SU-DHL-6 (cell line): ENCODE data around the gene DRC1.

Experiments used
- EZH2phosphoT487 ChIP-seq: fragments of 200-600 bp; sonication (generic), shearing (Covaris generic); conservative IDR thresholded peaks from 2 replicates; pipeline ENCODE4 v1.6.1; 2018; ENCODE audit warnings: mild to moderate bottlenecking, antibody characterized with exemption, low read length, moderate library complexity, mixed read lengths
- TF ChIP-seq, protein P1 (sequence below): fragments of 200-600 bp; sonication (generic); IDR thresholded peaks from one replicate; pipeline ENCODE4 v1.5.1; 2017; ENCODE audit warnings: antibody characterized with exemption, mild to moderate bottlenecking, low read length, moderate library complexity; ENCODE audit not compliant: insufficient read depth, poor library complexity, severe bottlenecking

DNA sequence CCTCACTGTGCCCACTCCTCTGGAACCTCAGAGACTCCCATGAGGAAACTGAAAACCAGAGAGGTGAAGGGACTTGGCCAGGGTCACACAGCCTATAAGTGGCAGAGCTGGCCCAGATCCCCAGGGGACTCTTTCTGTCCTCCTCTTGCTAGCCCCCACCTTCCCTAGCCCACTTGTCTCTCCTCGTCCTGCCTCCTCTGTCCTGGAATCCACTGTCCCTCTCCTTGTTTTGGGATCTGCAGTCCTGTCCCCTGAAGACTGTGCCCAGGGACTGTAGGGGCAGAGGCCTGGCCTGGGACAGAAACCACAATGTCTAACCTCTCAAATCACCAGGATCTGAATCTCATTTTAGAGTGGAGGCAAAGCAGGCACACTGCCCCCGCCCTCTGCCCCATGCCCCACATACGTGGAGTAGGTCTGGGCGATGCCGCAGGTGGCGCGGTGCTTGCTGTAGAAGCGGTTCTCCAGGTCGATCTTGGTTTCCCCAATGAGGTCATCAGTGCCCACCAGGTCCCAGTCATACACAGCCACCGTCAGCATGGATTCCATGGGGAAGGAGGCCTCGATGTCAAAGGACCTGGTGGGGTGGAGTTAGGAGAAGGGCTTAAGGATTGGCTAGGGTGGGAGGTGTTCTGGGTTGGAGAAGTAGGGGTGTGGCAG lies 63.7 kb downstream of the DRC1 start:
- TF ChIP-seq, protein P1, sequence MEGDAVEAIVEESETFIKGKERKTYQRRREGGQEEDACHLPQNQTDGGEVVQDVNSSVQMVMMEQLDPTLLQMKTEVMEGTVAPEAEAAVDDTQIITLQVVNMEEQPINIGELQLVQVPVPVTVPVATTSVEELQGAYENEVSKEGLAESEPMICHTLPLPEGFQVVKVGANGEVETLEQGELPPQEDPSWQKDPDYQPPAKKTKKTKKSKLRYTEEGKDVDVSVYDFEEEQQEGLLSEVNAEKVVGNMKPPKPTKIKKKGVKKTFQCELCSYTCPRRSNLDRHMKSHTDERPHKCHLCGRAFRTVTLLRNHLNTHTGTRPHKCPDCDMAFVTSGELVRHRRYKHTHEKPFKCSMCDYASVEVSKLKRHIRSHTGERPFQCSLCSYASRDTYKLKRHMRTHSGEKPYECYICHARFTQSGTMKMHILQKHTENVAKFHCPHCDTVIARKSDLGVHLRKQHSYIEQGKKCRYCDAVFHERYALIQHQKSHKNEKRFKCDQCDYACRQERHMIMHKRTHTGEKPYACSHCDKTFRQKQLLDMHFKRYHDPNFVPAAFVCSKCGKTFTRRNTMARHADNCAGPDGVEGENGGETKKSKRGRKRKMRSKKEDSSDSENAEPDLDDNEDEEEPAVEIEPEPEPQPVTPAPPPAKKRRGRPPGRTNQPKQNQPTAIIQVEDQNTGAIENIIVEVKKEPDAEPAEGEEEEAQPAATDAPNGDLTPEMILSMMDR: no peak
- no peak for TF ChIP-seq EZH2phosphoT487
